ENCODE measurements around the gene ACTL8.

DNA sequence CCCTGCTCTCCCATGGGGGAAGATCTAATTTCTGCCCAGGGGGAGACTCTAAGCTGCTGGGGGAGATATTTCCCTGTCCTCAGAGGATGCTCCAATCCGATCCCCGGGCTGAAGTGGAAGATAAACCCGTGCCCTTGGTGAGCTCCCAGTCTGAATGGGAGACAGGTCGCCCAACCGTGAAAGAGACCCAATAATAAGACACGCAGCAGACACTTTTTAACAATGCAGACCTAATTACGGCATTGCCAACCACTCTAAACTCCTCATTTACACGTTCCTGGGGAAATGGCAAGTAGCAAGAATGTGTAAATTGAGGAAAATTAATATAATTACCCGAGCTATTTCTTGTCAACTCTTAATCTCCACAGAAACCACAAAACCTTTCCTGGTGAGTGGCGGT is 48.7 kb upstream of the ACTL8 start:
- TF ChIP-seq, protein P1, sequence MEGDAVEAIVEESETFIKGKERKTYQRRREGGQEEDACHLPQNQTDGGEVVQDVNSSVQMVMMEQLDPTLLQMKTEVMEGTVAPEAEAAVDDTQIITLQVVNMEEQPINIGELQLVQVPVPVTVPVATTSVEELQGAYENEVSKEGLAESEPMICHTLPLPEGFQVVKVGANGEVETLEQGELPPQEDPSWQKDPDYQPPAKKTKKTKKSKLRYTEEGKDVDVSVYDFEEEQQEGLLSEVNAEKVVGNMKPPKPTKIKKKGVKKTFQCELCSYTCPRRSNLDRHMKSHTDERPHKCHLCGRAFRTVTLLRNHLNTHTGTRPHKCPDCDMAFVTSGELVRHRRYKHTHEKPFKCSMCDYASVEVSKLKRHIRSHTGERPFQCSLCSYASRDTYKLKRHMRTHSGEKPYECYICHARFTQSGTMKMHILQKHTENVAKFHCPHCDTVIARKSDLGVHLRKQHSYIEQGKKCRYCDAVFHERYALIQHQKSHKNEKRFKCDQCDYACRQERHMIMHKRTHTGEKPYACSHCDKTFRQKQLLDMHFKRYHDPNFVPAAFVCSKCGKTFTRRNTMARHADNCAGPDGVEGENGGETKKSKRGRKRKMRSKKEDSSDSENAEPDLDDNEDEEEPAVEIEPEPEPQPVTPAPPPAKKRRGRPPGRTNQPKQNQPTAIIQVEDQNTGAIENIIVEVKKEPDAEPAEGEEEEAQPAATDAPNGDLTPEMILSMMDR (IDR thresholded peaks at IDR 0.05; ENCODE audit: low read depth, low read length): no peak
- TF ChIP-seq EZH2phosphoT487 (IDR thresholded peaks at IDR 0.05; ENCODE audit: low read depth): no peak
